GM13976 (cell line): ENCODE results near the gene NDUFAF8.

Source experiments
- DNase-seq: peaks from one replicate; pipeline ENCODE4 v3.0.0; 2012; ENCODE audit warnings: low spot score
- in situ Hi-C: fragments of 300-500 bp; cut with MboI; formaldehyde crosslinking; loops from one replicate; pipeline ENCODE4 v1.12.0; 2022; ENCODE audit warnings: low sequenced_read_pairs, mixed read lengths, inconsistent platforms; ENCODE audit not compliant: unreplicated experiment
- TF ChIP-seq, protein P1 (sequence below): IDR thresholded peaks from 2 replicates; pipeline ENCODE4 v1.5.1; 2012; ENCODE audit warnings: borderline replicate concordance, mild to moderate bottlenecking; ENCODE audit not compliant: insufficient read depth; ENCODE audit errors: extremely low read depth, missing control alignments, control extremely low read depth

NDUFAF8 gene

DNA sequence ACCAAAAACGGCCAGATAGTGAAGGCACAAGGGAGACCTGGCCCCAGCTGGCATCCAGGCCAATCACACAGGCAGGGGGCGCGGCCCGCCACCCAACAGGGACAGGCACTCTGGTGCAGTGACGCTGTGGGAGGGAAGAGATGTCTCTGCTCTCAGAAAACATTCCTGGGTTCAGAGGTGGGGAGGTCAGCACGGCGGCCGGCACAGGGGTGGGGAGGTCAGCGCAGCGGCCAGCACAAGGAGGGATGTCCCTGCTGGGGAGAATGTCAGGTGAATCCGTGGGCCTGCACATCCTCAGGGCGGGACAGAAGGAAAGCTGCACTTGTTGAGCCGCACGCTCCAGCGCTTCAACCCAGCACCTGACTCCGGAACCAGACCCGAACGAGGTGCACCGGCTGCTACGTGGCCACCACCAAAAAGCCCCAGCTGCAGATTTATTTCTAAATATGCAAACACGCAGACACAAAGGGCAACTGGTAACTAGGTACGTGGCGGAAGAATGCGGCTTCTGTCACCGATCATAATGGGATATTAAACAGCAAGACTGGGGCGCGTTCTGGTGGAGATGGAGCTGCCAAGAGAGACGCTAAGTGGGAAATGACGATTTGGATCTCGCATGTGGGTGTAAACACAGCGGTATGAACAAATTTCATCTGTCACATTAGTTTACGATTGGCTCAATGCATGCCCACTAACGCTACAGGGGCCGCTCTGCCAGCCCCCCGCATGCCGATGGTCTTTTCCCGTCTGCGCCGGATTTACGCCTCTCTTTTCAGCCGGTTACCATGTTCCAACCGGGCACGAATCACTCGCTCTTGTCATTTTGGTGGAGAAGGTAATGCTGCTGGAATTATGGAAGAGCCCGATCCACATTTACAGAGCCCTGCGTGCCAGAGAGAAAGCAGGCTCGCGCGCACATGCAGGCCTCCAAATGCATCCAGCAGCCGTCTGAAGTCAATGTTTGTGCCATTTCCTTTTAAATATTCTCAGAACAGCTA lies 40.5 kb downstream of the NDUFAF8 start:
- in situ Hi-C loops = no loop called here

DNA sequence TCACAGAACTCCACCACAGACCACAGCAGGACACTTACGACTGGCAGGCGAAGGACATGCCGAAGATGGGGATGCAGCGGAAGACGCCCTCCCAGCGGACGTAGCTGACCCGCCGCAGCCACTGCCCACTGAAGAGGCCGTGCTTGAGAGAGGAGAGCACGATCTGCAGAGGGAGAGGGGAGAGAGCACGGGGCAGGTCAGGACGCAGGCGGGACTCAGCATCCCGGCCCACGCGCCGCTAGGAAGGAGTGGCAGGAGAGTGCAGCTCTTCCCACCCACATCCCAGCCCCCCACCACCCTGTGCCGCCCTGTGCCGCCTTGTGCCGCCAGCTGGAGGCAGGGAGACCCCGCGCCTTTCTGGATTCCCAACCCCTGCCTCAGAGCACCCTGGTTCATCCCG lies 41.5 kb downstream of the NDUFAF8 start:
- TF ChIP-seq, protein P1, sequence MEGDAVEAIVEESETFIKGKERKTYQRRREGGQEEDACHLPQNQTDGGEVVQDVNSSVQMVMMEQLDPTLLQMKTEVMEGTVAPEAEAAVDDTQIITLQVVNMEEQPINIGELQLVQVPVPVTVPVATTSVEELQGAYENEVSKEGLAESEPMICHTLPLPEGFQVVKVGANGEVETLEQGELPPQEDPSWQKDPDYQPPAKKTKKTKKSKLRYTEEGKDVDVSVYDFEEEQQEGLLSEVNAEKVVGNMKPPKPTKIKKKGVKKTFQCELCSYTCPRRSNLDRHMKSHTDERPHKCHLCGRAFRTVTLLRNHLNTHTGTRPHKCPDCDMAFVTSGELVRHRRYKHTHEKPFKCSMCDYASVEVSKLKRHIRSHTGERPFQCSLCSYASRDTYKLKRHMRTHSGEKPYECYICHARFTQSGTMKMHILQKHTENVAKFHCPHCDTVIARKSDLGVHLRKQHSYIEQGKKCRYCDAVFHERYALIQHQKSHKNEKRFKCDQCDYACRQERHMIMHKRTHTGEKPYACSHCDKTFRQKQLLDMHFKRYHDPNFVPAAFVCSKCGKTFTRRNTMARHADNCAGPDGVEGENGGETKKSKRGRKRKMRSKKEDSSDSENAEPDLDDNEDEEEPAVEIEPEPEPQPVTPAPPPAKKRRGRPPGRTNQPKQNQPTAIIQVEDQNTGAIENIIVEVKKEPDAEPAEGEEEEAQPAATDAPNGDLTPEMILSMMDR = no peak
- no peak for DNase-seq
- in situ Hi-C loops = no loop called here

More for the DNA sequence above, 40.5 kb downstream of the NDUFAF8 start:
- DNase-seq = no peak
- TF ChIP-seq, protein P1 = no peak

DNA sequence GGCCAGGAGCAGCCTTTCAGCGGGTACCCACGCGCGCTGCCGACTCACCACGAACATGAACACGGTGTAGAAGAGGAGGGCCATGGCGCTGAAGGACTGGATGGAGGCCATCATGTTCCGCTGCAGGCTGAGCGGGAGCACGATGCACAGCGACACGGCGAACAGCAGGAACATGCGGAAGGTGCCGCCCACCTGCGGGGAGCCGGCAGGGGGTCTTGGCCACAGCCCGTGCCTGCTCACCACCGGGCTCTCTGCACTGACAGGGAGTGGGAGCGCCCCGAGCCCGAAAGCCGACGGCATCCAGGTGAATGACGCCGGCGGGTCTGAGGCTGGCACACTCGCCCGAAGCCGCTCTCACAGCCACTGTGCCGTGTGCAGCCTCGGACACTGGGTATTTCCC lies 43.0 kb downstream of the NDUFAF8 start:
- no peak for DNase-seq
- TF ChIP-seq, protein P1 = no peak
- in situ Hi-C loops = no loop called here

DNA sequence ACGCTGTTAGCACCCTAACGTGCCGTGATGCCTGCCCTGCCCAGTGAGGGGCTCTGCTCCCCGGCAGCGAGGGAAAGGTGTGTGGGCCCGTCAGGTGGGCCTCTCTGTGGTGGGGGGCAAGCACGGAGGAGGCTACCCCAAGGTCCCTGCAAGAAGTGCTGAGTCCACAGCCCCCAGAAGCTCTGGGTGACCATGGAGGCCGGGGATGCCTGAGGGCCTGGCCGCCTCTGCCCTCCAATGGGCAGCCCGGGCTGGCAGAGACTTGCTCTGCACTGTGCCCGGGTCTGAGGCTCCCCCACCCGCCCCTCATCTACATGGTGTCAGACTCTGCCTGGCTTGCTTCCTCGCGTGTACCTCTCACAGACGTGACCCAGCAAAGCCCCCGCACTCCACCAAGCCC lies 43.8 kb downstream of the NDUFAF8 start:
- TF ChIP-seq, protein P1 = no peak
- no peak for DNase-seq
- in situ Hi-C loops = no loop called here

DNA sequence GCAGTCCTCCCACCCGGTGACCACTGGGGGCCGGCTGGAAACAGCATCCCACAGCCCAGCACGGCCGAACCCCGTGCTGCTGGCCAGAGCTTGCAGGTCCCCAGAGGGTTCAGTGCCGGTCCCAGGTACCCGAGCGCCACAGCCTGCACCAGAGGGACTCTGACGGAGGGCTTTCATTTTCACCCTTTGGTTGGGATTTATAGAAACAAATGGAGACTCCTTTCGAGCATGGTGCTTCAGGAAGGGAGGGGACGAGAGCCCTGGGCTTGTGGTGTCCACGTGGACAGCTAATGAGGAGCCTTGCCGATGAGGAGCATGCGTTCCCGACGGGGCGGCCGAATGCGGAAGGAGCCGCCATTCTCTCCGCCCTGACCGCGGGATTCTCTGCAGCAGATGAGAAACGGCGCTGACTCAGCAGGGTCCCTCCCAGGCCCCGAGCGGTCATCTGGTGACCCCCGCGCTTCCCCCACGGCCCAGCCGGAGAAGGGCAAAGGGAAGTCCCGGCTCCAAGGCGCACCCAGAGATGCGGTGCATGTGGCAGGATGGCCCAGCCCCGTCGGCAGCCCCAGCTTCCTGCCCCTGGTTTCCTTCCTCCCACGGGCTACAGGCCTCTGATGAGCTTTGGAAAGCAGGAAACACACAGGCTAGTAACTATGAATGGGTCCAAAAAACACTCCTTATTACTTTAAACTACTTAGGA lies 46.2 kb downstream of the NDUFAF8 start:
- peak; percentile 84 for DNase-seq
- in situ Hi-C loops = no loop called here
- TF ChIP-seq, protein P1 = no peak

DNA sequence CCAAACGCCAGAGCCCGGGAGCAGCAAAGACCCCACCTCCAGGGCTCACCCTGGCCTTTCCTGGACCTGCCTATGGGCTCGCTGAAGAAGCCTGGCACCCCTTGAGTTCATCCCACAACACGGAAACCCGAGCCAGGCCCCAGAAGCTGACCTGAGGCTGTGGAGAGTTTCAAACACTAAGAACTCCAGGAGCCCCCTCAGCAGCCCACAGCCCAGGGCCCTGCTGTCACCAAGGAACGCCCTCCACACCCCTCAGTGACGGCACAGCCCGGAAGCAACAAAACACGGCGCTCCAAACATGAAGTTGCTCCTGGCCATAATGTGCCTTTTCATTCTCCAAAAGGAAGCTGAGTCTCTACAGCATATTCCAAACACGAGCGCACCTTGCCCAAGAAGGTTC lies 46.8 kb downstream of the NDUFAF8 start:
- TF ChIP-seq, protein P1 = no peak
- in situ Hi-C loops = no loop called here

More for the DNA sequence above, 46.8 kb downstream of the NDUFAF8 start:
- no peak for DNase-seq
